Stimulated activated CD4-positive, alpha-beta T cell treated with anti-CD3 and anti-CD28 coated beads, TNF-alpha, amount 100 ng/mL, for 48 hours (primary cell): ENCODE results near the gene MAVS.
"Not testable (repeated sequence)": the region's sequence is repeated elsewhere in the genome, so short reads cannot be mapped to it uniquely, and the experiment has no call there.

Experiments
- DNase-seq, 3 donors: peaks; one replicate each; pipeline ENCODE4 v3.0.0-alpha.2; 2020; ENCODE audit warnings: low read depth in 3 of 3

MAVS gene

GRCh38 chr20:3887876-3888620 lies 41.4 kb downstream of the MAVS start:
- DNase-seq = no peak

- peak; percentile 92 to 96 (median 94) for DNase-seq
Measured at GRCh38 chr20:3888622-3889488, 42.2 kb downstream of the MAVS start, which contains the start of gene PANK2. Gene PANK2 (plus strand): TSS chr20:3889387.

GRCh38 chr20:3889489-3890397 lies 43.1 kb downstream of the MAVS start:
- DNase-seq = peak in 2 of 3 donors; percentile 24 to 26

GRCh38 chr20:3890398-3890751 lies 43.7 kb downstream of the MAVS start:
- DNase-seq = no peak

GRCh38 chr20:3890999-3891929 lies 44.6 kb downstream of the MAVS start:
- no peak for DNase-seq

- no peak for DNase-seq
Measured at GRCh38 chr20:3894796-3895195, 48.2 kb downstream of the MAVS start.

- no peak for DNase-seq
Measured at GRCh38 chr20:3896302-3896701, 49.7 kb downstream of the MAVS start.

GRCh38 chr20:3896853-3897583 lies 50.4 kb downstream of the MAVS start:
- DNase-seq = no peak

GRCh38 chr20:3898181-3898580 lies 51.5 kb downstream of the MAVS start:
- not testable (repeated sequence) for DNase-seq

- DNase-seq = no peak
Measured at GRCh38 chr20:3898639-3899038, 52.0 kb downstream of the MAVS start.

GRCh38 chr20:3900187-3900604 lies 53.6 kb downstream of the MAVS start:
- DNase-seq = no peak

GRCh38 chr20:3901028-3901705 lies 54.5 kb downstream of the MAVS start:
- DNase-seq = no peak

- no peak for DNase-seq
Measured at GRCh38 chr20:3901706-3902440, 55.2 kb downstream of the MAVS start.

GRCh38 chr20:3902446-3902845 lies 55.8 kb downstream of the MAVS start:
- no peak for DNase-seq

GRCh38 chr20:3904224-3904623 lies 57.6 kb downstream of the MAVS start:
- DNase-seq = no peak

GRCh38 chr20:3904857-3905256 lies 58.2 kb downstream of the MAVS start:
- no peak for DNase-seq

- peak; percentile 13 to 43 (median 32) for DNase-seq
Measured at GRCh38 chr20:3906744-3907721, 60.4 kb downstream of the MAVS start.

GRCh38 chr20:3908667-3909066 lies 62.0 kb downstream of the MAVS start:
- DNase-seq = no peak
